Natural killer cell (primary cell): Measurements from ENCODE around the gene COL23A1. TPM values are rescaled to one million over a fixed set of nuclear protein-coding genes. Genes with fewer than 3 reads are reported as not detected.

Experiments
- ATAC-seq, 3 donors: fragments of 150-1000 bp in 2 of 3; fragments of 200-7000 bp in 1 of 3; cut with Tn5 transposase; 1 replicate in 1 of 3; 2 replicates in 2 of 3; pipeline ENCODE4 v1.10.0; 2021; ENCODE audit warnings: mild to moderate bottlenecking in 2 of 3, moderate library complexity in 2 of 3
- DNase-seq, 2 donors: peaks; one replicate each; pipeline versions ENCODE4 v3.0.0 to v3.0.0-alpha.2; 2013 to 2021; ENCODE audit warnings: mixed read lengths in 1 of 2
- H3K27ac ChIP-seq: one replicate; pipeline ENCODE4 v1.5.1; 2013; ENCODE audit warnings: mild to moderate bottlenecking, low read length
- H3K27me3 ChIP-seq: one replicate; pipeline ENCODE4 v1.6.1; 2013; ENCODE audit warnings: low read length; ENCODE audit not compliant: control insufficient read depth, insufficient read depth
- H3K36me3 ChIP-seq: one replicate; pipeline ENCODE4 v1.6.1; 2013; ENCODE audit warnings: low read length; ENCODE audit not compliant: control insufficient read depth, insufficient read depth
- H3K4me1 ChIP-seq: one replicate; pipeline ENCODE4 v1.6.1; 2013; ENCODE audit warnings: low read length; ENCODE audit not compliant: control insufficient read depth, insufficient read depth
- H3K4me3 ChIP-seq: one replicate; pipeline ENCODE4 v1.5.1; 2013; ENCODE audit warnings: low read length
- H3K9me3 ChIP-seq: one replicate; pipeline ENCODE4 v1.6.1; 2013; ENCODE audit warnings: low read length; ENCODE audit not compliant: control insufficient read depth, insufficient read depth
- H3K27ac Mint-ChIP-seq, 2 donors: one replicate each; pipeline ENCODE4 v1.8.0; 2022; ENCODE audit warnings: mild to moderate bottlenecking in 2 of 2, mixed read lengths in 2 of 2, moderate library complexity in 1 of 2
- H3K27me3 Mint-ChIP-seq, 2 donors: one replicate each; pipeline ENCODE4 v1.8.0; 2022; ENCODE audit warnings: low read depth in 2 of 2, mixed read lengths in 2 of 2
- H3K36me3 Mint-ChIP-seq: one replicate; pipeline ENCODE4 v1.8.0; 2022; ENCODE audit warnings: mixed read lengths
- H3K4me1 Mint-ChIP-seq, 2 donors: one replicate each; pipeline ENCODE4 v1.8.0; 2022; ENCODE audit warnings: mixed read lengths in 2 of 2
- H3K4me3 Mint-ChIP-seq: one replicate; pipeline ENCODE4 v1.8.0; 2022; ENCODE audit warnings: mild to moderate bottlenecking, moderate library complexity, mixed read lengths
- H3K9me3 Mint-ChIP-seq, 2 donors: one replicate each; pipeline ENCODE4 v1.8.0; 2022; ENCODE audit warnings: mixed read lengths in 2 of 2
- WGBS: methylation state at CpG from one replicate; pipeline ENCODE4 v1.1.7; 2013; ENCODE audit warnings: missing lambda C conversion rate; ENCODE audit not compliant: insufficient coverage; 5-methylcytosine and 5-hydroxymethylcytosine counted together
- intact Hi-C: fragments of 100-400 bp; cut with micrococcal nuclease; formaldehyde crosslinking; loops from one replicate; pipeline ENCODE4 v1.14.2; 2022
- total RNA-seq, 4 donors: library from RNA; stranded (reverse); fragments of 120-200 nt in 1 of 4; gene quantifications; one replicate each; pipeline versions ENCODE4 v1.2.3 to v1.2.4, GENCODE V29; 2013 to 2022
- TF ChIP-seq, protein P1 (sequence below): fragments of 200-600 bp; IDR thresholded peaks from one replicate; pipeline ENCODE4 v1.8.0; 2022; ENCODE audit warnings: antibody characterized with exemption

COL23A1 gene
- total RNA-seq, 3 donors from 2014 or later (not counting 1 experiment from before 2014, with no cell fraction given) = 0.15 TPM; not detected in 2

DNA sequence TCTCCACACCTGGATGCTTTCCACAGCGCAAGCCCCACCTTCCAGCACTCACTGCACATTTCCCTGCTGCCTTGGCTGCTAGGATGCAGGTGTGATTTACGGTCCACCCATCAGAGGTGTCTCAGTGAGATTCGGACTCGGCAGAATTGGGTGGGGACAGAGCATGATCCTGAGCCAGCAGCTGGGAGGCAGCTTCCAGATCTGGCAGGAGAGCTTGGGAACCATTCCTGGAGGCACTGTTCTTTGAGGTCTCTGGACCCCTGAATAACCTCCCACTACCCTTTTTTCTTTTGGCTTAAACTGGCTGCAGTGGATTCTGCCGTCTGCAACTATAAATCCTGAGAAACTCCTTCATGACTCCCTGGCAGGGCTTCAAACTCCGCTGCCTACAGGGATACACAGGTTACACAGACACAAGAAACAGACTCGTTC lies 258.0 kb downstream of the COL23A1 start:
- Histone ChIP-seq H3K4me3 (no peak overlapping the region), H3K27ac (no peak overlapping the region), H3K27me3 (no peaks in the 10 kb centered on the region), H3K4me1 (no peaks in the 10 kb centered on the region), H3K36me3 (no peaks in the 10 kb centered on the region), H3K9me3 (no peaks in the 10 kb centered on the region)
- Mint-ChIP-seq H3K27ac (no peak overlapping the region), H3K4me3 (no peak overlapping the region), H3K4me1 (no peaks in the 10 kb centered on the region), H3K9me3 (no peaks in the 10 kb centered on the region), H3K27me3 (peaks cover 0 to 3% of the 10 kb centered on the region in 2 donors), H3K36me3 (no peaks in the 10 kb centered on the region)
- intact Hi-C loops = no loop called here
- ATAC-seq = no peak
- TF ChIP-seq, protein P1, sequence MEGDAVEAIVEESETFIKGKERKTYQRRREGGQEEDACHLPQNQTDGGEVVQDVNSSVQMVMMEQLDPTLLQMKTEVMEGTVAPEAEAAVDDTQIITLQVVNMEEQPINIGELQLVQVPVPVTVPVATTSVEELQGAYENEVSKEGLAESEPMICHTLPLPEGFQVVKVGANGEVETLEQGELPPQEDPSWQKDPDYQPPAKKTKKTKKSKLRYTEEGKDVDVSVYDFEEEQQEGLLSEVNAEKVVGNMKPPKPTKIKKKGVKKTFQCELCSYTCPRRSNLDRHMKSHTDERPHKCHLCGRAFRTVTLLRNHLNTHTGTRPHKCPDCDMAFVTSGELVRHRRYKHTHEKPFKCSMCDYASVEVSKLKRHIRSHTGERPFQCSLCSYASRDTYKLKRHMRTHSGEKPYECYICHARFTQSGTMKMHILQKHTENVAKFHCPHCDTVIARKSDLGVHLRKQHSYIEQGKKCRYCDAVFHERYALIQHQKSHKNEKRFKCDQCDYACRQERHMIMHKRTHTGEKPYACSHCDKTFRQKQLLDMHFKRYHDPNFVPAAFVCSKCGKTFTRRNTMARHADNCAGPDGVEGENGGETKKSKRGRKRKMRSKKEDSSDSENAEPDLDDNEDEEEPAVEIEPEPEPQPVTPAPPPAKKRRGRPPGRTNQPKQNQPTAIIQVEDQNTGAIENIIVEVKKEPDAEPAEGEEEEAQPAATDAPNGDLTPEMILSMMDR = no peak
- no peak for DNase-seq
- 89% methylated on average over 7 of the region's 7 CpGs for WGBS

DNA sequence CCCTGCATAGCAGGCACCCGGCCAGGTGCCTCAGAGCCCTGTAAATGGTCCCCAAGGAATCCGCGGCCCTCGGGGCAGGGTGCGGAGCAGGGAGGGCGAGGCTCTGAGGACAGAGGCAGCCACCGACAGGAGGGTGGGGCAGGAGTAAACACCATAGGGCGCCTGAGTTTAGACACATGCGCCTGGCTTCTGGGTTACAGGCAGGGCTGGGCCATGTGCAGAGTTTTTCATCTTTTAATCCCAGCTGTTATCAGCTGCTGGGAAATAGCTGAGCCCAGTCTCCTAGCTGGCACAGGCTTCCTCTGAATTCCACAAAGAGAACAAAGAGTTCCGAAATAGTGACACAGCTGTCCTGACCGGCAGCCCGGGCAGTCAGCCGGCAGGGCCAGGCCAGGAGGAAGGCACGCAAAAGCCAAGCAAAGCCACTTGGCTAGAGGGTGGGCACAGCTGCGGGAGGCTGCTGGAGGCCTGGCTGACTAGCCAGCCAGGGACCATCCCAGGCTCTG lies 258.6 kb downstream of the COL23A1 start:
- H3K4me3 Mint-ChIP-seq = no peak overlapping the region
- no peaks in the 10 kb centered on the region for H3K9me3 Mint-ChIP-seq
- DNase-seq (no peak), ATAC-seq (no peak)
- H3K27ac Mint-ChIP-seq = no peak overlapping the region
- WGBS = 91% methylated on average over 15 of the region's 15 CpGs
- no peaks in the 10 kb centered on the region for H3K4me1 Mint-ChIP-seq
- no peaks in the 10 kb centered on the region for H3K36me3 Mint-ChIP-seq
- no peak overlapping the region for H3K27ac ChIP-seq
- intact Hi-C loops = no loop called here
- TF ChIP-seq, protein P1 = no peak
- no peak overlapping the region for H3K4me3 ChIP-seq
- peaks cover 0 to 3% of the 10 kb centered on the region in 2 donors for H3K27me3 Mint-ChIP-seq
- H3K27me3 ChIP-seq = no peaks in the 10 kb centered on the region
- no peaks in the 10 kb centered on the region for H3K4me1 ChIP-seq
- H3K36me3 ChIP-seq = no peaks in the 10 kb centered on the region
- no peaks in the 10 kb centered on the region for H3K9me3 ChIP-seq

- H3K27ac ChIP-seq = no peak overlapping the region
- no peaks in the 10 kb centered on the region for H3K27me3 ChIP-seq
- no peaks in the 10 kb centered on the region for H3K36me3 Mint-ChIP-seq
- no peaks in the 10 kb centered on the region for H3K36me3 ChIP-seq
- H3K4me3 ChIP-seq = no peak overlapping the region
- TF ChIP-seq, protein P1 = no peak
- ATAC-seq (no peak), DNase-seq (peak in 1 of 2 donors; percentile 26)
- WGBS = 83% methylated on average over 7 of the region's 7 CpGs
- no peak overlapping the region for H3K4me3 Mint-ChIP-seq
- no peak overlapping the region for H3K27ac Mint-ChIP-seq
- intact Hi-C loops = no loop called here
- peaks cover 0 to 3% of the 10 kb centered on the region in 2 donors for H3K27me3 Mint-ChIP-seq
- H3K4me1 Mint-ChIP-seq = no peaks in the 10 kb centered on the region
- no peaks in the 10 kb centered on the region for H3K4me1 ChIP-seq
- no peaks in the 10 kb centered on the region for H3K9me3 Mint-ChIP-seq
- H3K9me3 ChIP-seq = no peaks in the 10 kb centered on the region
These were observed 259.3 kb downstream of the COL23A1 start for GRCh38 chr5:178330791-178331404.
